ENCODE results near the gene RNF31.

The RNF31 gene

GRCh38 chr14:24189460-24189859 is 42.2 kb downstream of the RNF31 start:
- TF ChIP-seq OSR1 (CRISPR knock-in tag; IDR thresholded peaks at IDR 0.05) (no peak), ESRRG (CRISPR knock-in tag; IDR thresholded peaks at IDR 0.05) (no peak), ZNF70 (CRISPR knock-in tag; IDR thresholded peaks at IDR 0.05) (no peak), ZNF565 (CRISPR knock-in tag; conservative IDR thresholded peaks at IDR 0.05; ENCODE audit: low read depth) (no peak), ZC3H10 (CRISPR knock-in tag; IDR thresholded peaks at IDR 0.05) (no peak), ZNF8 (CRISPR knock-in tag; IDR thresholded peaks at IDR 0.05) (no peak), RARB (CRISPR knock-in tag; IDR thresholded peaks at IDR 0.05) (no peak), TCF4 (CRISPR knock-in tag; IDR thresholded peaks at IDR 0.05; ENCODE audit: borderline replicate concordance) (no peak), CSDC2 (CRISPR knock-in tag; IDR thresholded peaks at IDR 0.05) (no peak), ZFP30 (CRISPR knock-in tag; IDR thresholded peaks at IDR 0.05) (no peak), SNAI2 (CRISPR knock-in tag; IDR thresholded peaks at IDR 0.05) (no peak), PPARA (CRISPR knock-in tag; IDR thresholded peaks at IDR 0.05; ENCODE audit: borderline replicate concordance) (no peak), PATZ1 (CRISPR knock-in tag; IDR thresholded peaks at IDR 0.05; ENCODE audit: borderline replicate concordance) (no peak), ARNTL (CRISPR knock-in tag; IDR thresholded peaks at IDR 0.05; ENCODE audit: borderline replicate concordance, low read depth) (no peak)
- no peak for ATAC-seq

GRCh38 chr14:24190416-24190815 is 43.1 kb downstream of the RNF31 start:
- no peak for ATAC-seq
- TF ChIP-seq CSRNP3 (CRISPR knock-in tag; IDR thresholded peaks at IDR 0.05) (no peak), ZNF70 (CRISPR knock-in tag; IDR thresholded peaks at IDR 0.05) (no peak), GLIS3 (CRISPR knock-in tag; IDR thresholded peaks at IDR 0.05) (no peak), BACH2 (CRISPR knock-in tag; IDR thresholded peaks at IDR 0.05; ENCODE audit: borderline replicate concordance) (no peak)

DNA sequence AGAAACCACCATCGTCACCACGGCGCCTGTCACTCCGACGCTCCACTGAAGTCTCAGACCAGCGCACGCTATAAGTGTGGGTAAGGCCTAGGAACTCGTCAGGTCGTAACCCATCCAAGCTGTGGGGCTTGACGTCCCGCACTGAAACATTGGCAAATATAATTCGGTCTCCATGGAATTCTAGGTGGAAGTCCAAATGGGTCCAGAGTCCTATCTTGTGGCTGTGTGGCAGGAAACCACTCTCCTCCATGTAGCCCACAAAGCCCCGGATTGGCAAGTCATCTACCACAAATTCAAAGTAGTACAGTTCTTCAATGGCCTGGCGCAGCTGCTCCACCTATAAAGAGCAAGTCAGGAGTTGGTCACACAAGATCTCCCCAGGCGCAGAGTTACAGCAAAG is 45.6 kb downstream of the RNF31 start:
- TF ChIP-seq ZNF70 (CRISPR knock-in tag; IDR thresholded peaks at IDR 0.05) = no peak
- TF ChIP-seq ZNF8 (CRISPR knock-in tag; IDR thresholded peaks at IDR 0.05) = no peak
- TF ChIP-seq PATZ1 (CRISPR knock-in tag; IDR thresholded peaks at IDR 0.05; ENCODE audit: borderline replicate concordance) = no peak
- no peak for TF ChIP-seq PPARA (CRISPR knock-in tag; IDR thresholded peaks at IDR 0.05; ENCODE audit: borderline replicate concordance)
- no peak for TF ChIP-seq ZFP3 (CRISPR knock-in tag; IDR thresholded peaks at IDR 0.05)
- TF ChIP-seq GLIS3 (CRISPR knock-in tag; IDR thresholded peaks at IDR 0.05) = no peak
- TF ChIP-seq TSHZ2 (CRISPR knock-in tag; IDR thresholded peaks at IDR 0.05) = no peak
- no peak for TF ChIP-seq OSR1 (CRISPR knock-in tag; IDR thresholded peaks at IDR 0.05)
- TF ChIP-seq ZNF565 (CRISPR knock-in tag; conservative IDR thresholded peaks at IDR 0.05; ENCODE audit: low read depth) = no peak
- TF ChIP-seq TOX (CRISPR knock-in tag; IDR thresholded peaks at IDR 0.05; ENCODE audit: borderline replicate concordance) = no peak
- TF ChIP-seq CSRNP3 (CRISPR knock-in tag; IDR thresholded peaks at IDR 0.05) = no peak
- no peak for TF ChIP-seq RARB (CRISPR knock-in tag; IDR thresholded peaks at IDR 0.05)
- TF ChIP-seq ISL1 (CRISPR knock-in tag; IDR thresholded peaks at IDR 0.05) = no peak
- no peak for ATAC-seq
